Muscle of back (tissue), 13 donors: ENCODE measurements around the gene FPR2. TPM values are rescaled to one million over a fixed set of nuclear protein-coding genes. Genes with fewer than 3 reads are reported as not detected.
A peak's percentile ranks its signal among the peaks of the same experiment; 100 is the strongest.
"Not testable (repeated sequence)": the region's sequence is repeated elsewhere in the genome, so short reads cannot be mapped to it uniquely, and the experiment has no call there.

Source experiments
- DNase-seq, 3 donors: peaks; one replicate each; pipeline versions ENCODE4 v3.0.0 to v3.0.0-alpha.2; 2013
- long read RNA-seq, 9 donors: transcript quantifications; one replicate each; lab custom pipeline, GENCODE V29; 2026
- polyA plus RNA-seq, 10 donors: library from polyadenylated mRNA; unstranded; fragments of 120-200 nt; gene quantifications; one replicate each; pipeline ENCODE4 v1.2.1, GENCODE V29; 2013; ENCODE audit not compliant: insufficient read length in 10 of 10

Gene FPR2
- under 1 TPM; 0.08 to 0.44 (median 0.27) TPM for polyA plus RNA-seq
- long read RNA-seq, donor 1: 0 reads
- long read RNA-seq, donor 2: 0 reads
- long read RNA-seq, donor 3: 0 reads
- long read RNA-seq, donor 4: 0 reads
- long read RNA-seq, donor 5: 0 reads
- long read RNA-seq, donor 6: 0 reads
- long read RNA-seq, donor 7: 0 reads
- long read RNA-seq, donor 8: 0 reads
- long read RNA-seq, donor 9: 0 reads

GRCh38 chr19:51760697-51761356 lies at the start of gene FPR2:
Gene FPR2, plus strand, starts transcription at chr19:51761180. Its CDS starts 7,479 bp downstream, at chr19:51768659.
- no peak for DNase-seq

GRCh38 chr19:51711702-51712101 lies 49.3 kb upstream of the FPR2 start:
- no peak for DNase-seq

- no peak for DNase-seq
These were observed 48.4 kb upstream of the FPR2 start for GRCh38 chr19:51712461-51713081.

GRCh38 chr19:51713319-51714285 lies 47.4 kb upstream of the FPR2 start:
- DNase-seq: no peak

GRCh38 chr19:51714848-51715247 lies 46.1 kb upstream of the FPR2 start:
- DNase-seq: no peak

GRCh38 chr19:51715850-51716249 lies 45.1 kb upstream of the FPR2 start:
- DNase-seq: no peak

GRCh38 chr19:51716925-51717324 lies 44.1 kb upstream of the FPR2 start:
- no peak for DNase-seq

- no peak for DNase-seq
These were observed 41.6 kb upstream of the FPR2 start for GRCh38 chr19:51719251-51719988.

- DNase-seq: no peak
These were observed 39.1 kb upstream of the FPR2 start for GRCh38 chr19:51721905-51722304.

GRCh38 chr19:51722492-51722891 lies 38.5 kb upstream of the FPR2 start:
- no peak for DNase-seq

- peak in 2 of 3 donors; percentile 44 to 65 for DNase-seq
These were observed 36.4 kb upstream of the FPR2 start for GRCh38 chr19:51724543-51724942.

GRCh38 chr19:51726049-51726448 lies 34.9 kb upstream of the FPR2 start:
- DNase-seq: peak; percentile 32 to 53 (median 51)

GRCh38 chr19:51727349-51727880 lies 33.6 kb upstream of the FPR2 start:
- no peak for DNase-seq

GRCh38 chr19:51729781-51730180 lies 31.2 kb upstream of the FPR2 start:
- no peak for DNase-seq

GRCh38 chr19:51733742-51734522 lies 27.0 kb upstream of the FPR2 start:
- no peak for DNase-seq

GRCh38 chr19:51735759-51736449 lies 25.1 kb upstream of the FPR2 start:
- DNase-seq: peak in 2 of 3 donors; percentile 38 to 59

GRCh38 chr19:51737389-51737788 lies 23.6 kb upstream of the FPR2 start:
- DNase-seq: no peak

- no peak for DNase-seq
These were observed 23.1 kb upstream of the FPR2 start for GRCh38 chr19:51737924-51738323.

- DNase-seq: not testable (repeated sequence)
These were observed 22.5 kb upstream of the FPR2 start for GRCh38 chr19:51738523-51738922.
